Stimulated activated CD8-positive, alpha-beta memory T cell treated with anti-CD3 and anti-CD28 coated beads, Interleukin-4, amount 100 ng/mL, for 4 hours (primary cell): ENCODE data around the gene H6PD.

Experiments used
- DNase-seq, 2 donors: peaks; one replicate each; pipeline ENCODE4 v3.0.0-alpha.2; 2020; ENCODE audit warnings: low read depth in 2 of 2, low spot score in 1 of 2

The H6PD gene

DNA sequence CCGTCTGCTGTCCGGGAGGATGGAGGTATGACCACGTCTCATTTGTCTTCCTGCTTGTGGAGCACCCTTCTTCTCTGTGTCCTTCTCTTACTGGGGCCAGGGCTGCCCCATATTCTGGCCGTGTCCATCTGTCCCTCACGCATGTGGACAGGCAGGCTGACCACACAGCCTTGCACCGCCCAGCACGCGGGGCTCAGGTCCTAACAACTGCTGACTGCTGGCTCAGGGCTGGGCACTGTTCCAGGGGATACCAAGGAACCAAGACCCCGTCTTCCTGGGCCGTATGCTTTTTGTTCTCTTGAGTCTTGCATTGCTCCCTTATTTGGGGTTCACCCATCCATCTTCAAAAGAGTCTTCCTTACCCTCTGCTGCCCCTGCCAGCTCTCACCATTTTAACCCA lies 40.6 kb downstream of the H6PD start:
- no peak for DNase-seq

DNA sequence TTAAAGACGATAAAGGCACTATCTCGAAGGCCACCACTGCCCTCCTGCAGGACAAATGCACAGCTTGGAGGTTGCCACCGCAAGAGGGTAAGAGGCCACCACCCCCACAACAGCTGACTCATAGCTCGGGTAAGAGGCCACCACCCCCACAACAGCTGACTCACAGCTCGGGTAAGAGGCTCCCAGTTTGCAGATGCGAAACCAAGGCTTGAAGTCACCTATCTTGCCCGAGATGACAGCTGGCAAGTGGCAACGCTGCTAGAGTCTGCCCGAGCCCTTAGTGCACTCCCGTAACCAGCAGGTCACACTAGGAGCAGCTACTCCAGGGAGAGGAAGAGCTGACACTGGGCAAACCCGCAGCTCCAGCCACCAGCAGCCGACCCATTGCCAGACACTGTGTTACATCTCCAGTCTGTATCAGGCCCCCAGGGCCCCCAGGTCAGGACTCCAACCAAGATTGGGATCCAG lies 41.0 kb downstream of the H6PD start:
- peak; percentile 62 for DNase-seq

DNA sequence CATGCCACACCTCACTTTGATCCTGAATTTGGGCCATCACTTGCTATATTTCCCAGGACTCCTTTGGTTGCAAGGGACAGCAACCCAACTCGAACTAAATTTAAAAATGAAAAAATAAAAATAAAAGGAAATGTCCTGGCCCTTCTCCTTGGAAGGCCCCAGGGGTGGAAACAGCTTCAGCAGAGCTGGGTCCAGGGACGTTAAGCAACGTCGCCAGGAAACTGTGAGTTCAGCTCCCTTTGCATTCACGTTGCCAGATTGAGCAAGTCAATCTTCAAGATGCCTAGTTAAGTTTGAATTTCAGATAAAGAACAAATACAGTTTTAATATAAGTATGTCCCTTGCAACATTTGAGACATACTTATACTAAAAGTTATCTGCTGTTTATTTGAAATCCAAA lies 43.5 kb downstream of the H6PD start:
- no peak for DNase-seq

DNA sequence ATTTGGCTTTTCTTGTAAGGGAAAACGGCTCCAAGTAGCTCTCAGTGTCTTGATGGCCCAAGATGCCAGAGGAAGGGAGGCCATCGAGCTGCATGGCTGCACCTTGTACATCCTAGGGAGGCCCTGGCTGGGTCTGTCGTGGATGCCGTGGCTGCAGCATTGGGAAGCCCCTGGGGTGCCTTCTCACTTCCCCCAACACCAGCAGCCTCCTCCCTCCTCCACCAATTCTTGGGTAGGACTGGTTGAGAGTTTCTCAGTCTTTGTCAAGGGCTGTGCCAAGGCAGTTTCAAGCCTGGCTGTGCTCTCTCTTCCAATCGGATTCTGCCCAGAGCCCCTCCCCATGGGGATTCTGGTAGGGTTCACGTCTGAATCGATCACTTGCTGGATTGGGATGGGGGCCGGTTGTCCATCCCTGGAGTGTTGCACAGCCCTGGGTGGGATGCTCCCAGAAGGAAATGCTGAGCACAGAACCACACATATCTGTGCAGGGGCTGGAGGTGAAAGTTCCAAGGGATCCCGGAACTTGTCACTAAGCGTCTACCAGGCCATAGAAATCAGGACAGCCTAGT lies 44.1 kb downstream of the H6PD start:
- no peak for DNase-seq

DNA sequence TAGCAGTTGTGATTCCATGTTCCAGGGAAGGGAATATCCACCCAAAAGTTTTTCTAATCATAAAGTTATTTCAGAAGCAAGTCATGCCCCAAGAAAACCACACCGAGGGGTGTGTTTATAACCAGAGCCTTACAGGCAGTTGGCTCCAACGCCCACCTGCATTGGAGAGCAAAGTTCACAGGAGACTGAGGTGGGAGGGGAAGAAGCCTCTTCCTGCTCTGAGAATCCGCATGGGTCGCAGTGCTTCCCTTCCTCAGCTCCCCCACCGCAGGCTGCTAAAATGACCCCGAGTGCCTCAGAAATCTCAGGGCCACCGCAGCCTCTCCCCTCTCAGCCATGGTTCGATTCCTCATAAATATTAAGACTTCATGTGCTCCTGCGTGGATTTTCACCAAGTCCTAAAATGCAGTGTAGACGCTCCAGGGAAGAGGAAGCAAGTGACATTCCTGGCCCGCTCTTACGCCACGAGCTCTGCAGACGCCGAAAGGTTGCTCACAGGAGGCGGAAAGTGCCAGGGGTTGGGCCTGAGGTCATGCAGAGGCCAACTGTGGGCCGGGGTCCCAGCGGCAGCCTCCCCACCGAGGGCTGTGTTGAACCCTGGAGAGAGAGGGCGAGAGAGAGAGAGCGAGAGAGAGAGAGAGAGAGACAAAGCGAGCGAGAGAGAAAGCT lies 44.7 kb downstream of the H6PD start:
- DNase-seq = no peak

DNA sequence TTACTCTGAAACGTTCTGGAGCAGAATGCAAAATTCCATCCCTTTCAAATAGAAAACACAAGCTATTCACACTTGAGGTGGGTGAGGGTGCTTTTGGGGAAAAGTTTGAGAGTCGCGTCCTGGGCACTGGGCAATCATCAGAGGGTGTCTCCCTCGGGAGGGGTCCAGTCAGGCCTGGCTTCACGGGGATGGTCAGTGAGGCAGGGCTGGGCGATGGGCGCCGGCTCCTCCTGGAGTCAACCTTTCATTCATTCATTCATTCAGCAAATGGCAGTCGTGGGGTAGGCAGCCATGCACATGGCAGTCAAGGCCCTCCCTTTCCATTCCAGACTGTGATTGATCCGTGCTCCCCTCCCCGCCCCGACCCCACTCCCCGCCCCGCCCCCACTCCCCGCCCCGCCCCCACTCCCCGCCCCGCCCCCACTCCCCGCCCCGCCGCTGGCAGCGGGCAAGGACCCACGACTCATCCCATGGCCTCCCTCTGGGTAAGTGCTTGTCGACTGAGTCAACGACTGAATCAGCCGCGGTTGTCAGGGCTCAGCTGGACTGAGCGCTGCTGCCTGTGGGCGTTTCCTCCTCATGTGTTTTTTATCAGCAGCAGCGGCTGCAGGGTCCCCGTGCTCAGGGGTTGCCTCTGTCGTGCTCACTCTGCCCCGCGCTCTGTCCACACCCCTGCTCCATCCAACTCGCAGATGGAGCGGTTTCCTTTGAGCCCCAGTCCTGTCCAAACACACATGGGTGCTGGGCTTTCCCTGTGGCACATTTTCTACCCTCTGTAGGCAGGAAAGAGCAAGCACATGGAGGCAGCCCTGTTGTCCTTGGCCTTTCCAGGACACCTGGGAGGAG lies 45.7 kb downstream of the H6PD start:
- peak in 1 of 2 donors; percentile 44 for DNase-seq

DNA sequence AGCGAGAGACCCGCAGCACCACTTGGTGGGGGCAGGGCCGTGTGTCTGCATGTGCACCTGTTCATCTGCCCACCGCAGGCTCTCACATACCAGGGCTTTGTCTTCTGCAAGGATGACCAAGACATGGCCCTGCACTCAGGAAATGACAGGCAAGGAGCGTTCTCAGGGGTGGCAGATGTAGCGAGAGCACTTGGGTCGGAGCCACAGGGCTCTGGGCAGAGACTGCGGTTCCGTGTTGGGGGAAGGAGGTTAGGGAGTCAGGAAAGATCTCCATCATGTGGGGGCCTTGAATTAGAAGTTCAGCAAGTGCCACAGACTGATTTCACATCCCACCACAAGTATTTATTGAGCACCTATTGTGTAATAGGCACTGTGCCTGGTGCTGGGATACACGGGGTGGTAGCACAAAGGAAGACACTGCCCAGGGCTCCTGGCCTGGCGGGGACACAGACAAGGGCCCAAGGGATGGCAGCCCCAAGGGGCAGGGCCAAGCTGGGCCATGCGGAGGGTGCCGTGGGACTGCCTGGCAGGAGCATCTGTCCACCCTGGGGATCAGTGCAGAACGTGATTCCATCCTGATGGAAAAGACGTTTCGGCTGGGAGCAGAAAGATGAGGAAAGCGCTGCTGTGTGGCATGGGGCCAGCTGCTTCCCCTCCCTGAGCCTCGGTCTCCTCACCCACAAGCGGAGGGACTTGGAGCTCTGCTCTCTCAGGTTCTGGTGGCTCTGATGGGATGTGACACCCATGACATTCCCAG lies 46.7 kb downstream of the H6PD start:
- no peak for DNase-seq

DNA sequence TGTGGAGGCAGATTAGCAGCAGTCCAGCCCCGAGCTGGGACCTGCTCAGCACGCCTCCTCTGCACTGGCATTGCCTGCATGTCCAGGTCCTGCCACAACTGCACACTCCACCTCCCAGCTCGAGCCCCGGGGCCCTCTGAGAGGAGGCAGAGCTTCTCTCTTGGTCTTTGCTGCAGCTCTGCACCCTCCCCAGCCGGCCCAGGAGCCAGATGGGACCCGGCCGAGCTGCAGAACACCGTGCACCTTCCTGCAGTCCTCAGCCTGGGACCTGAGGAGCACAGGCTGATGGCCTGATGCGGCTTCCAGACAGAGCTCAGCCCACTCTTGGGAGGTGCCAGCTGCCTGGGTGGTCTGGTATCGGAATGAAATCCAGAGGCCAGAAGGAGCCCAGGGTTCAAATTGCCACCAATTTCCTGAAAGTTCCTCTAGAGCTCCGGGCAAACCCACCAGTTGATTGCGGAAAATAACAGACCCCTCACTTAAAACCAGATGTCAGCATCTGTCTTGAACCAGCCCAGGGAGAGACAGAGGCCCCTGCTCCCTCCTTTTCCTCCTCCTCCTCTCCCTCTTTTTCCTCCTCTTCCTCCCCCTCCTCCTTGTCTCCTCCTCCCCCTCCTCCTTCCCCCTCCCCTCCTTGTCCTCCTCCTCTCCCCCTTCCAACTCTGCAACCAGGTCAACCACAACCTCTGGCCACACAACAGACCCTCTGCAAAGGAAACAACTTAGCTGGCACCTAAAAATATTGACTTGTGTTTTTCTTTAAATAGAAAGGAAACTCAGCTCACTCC lies 47.5 kb downstream of the H6PD start:
- no peak for DNase-seq

DNA sequence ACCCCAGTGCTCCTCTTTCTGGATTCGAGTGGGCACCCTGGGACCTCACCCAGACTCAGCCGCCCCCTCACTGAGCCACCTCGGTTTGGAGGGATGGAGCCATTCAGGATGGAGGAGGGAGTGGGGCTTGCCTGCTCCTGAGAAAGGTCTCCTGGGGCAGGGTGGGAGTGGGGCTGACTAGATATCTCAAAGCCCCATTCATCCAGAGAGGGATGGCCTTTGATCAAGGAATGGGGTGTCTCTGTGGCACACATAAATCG lies 48.1 kb downstream of the H6PD start:
- no peak for DNase-seq

DNA sequence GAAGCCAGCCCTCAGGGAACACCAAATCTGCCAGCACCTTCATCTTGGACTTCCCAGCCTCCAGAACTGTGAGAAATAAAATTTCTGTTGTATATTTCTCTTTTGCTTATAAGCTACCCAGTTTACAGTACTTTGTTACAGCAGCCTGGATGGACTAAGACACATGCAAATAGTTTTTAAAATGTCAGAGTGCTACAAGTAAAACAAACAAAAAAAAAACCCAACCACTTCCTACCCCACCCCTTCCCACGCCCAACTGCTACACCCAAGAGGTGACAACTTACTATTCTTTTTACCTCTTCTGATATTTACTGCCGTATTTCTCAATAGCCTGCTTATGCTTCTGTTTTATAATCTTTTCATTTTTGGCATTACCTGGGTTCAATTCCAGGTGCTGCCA lies 49.5 kb downstream of the H6PD start:
- DNase-seq = no peak

DNA sequence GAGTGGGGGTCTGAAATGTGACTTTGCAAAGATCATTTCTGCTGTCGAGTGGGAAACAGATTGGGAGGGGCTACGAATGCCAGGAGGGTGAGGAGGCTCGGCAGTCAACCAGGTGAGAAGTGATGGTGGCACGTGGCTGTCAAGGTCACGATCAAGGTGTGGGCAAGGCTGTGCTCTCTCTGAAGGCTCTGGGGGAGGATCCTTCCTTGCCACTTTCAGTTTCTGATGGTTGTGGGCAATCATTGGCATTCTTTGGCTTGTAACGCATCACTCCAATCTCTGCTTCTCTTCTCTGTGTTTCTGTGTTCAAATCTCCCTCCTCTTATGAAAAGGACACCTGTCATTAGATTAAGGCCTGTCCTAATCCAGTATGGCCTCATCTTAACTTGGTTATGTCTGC lies 52.0 kb downstream of the H6PD start:
- DNase-seq = no peak

DNA sequence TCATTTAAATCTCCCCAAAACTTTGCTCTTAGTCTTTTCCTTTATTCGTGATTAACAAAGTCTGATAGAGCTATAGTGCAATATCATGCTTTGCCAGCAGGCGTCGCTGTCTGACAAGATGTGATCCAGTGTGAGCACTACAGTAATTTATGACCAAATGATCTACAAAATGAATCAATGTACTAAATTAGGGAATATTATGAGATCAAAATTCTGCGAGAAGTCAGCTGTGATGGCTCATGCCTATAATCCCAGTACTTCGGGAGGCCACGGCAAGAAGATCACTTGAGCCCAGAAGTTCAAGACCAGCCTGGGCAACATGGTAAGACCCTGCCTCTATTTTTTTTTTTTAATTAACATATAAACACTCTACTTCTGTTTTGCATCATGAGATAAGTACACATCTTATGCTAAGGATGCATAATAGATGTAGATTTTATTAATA lies 54.5 kb downstream of the H6PD start:
- peak; percentile 53 to 93 for DNase-seq

DNA sequence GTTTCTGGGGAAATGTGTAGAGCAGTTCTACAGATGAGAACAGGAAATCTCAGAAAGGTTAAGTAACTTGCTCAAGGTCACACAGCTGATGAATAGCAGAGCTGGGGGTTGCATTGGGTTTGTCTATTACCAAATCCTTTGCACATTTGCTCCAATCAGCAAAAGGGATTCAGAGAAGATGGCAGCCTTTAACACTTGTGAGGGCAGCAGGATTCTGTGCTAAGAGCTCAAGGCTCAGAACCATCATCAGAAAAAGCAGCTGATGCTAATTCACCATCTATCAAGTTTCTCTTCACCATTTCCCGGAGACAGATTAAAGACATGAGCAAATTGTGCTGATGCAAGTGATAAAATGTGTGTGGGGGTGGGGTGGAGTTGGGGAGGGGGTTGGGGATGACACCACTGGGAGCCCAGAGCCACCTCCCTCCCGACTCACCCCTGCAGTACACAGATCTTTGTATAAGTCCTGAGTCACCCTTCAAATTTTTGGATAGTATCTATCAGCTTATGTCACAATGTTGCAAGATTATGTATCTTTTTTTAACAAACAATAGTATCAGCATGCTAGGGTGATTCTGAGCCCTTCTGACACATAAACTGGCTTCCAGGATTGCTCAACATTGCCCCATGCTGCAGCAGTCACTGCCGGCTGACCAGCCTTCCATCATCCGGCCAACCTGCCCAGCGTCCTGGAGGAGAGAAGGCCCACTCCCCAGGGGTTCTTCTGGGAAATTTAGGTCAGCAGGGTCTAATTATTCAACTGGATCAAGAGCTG lies 55.3 kb downstream of the H6PD start:
- no peak for DNase-seq

DNA sequence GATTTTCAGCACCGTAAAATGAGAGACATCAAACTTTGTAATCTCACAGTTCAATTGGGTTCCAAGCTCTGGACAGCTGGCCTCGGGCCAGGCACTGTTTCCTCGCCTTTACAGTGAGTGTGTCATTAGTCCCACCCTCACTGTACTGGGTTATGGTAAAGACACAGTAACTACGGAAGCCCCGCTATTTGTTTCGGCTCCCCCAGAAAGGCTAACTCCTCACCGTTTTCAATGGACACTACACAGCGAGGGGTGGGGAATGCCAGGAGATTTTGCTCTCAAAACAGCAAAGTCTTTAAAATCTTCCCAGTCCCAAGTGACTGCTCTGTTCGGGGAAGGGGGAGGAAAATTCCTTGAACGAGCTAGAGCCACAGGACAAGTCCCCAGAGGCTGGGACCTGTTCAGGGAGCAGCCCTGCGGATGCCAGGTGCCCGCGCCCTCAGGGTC lies 57.4 kb downstream of the H6PD start:
- no peak for DNase-seq

DNA sequence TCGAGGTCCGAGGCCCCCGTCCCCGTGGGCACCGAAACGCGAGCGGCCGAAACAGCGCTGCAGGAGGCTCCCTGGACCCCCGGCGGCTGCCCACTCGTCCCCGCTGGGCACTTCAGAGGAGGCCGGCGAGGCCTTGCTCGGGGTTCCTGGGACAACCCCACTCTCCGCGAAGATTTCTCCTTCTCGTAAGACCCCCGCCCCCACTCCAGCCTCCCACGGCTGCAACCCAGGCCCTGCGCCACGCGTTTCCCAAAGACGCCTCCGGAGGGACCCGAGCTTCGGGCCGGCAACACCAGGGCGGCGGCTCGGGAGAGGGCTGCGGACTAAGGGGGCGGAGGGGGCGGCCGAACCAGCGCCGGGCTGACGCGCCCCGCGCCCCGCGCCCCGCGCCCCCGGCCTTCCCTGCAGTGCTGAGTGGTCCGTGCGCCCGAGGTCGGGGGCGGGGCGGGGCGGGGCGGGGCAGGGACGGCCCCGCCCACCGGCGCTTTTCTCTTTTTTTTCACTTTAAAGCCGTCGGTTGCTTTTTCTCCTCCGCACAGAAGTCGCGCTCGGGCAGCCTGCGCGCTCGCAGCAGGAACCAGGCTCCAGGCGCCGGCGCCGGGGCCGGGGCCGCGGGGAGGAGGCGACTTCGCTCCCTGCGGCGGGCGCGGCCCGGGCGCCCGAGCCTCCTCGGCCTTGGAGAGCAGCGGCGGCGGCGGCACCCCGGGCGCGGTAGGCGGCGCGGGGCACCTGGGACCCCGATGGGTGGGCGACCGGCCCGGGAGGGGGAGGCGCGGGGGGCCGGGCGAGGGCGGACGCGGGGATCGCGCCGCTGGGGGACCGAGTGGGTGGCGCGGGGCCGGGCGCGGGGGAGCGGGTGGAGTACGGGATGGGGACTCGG lies 58.0 kb downstream of the H6PD start, which contains the start of gene SPSB1:
Gene SPSB1, plus strand, starts transcription at position 534 of the 880 bp plus-strand sequence. CDS start 62,998 bp downstream, outside the sequence.
- DNase-seq = peak in 1 of 2 donors; percentile 40

DNA sequence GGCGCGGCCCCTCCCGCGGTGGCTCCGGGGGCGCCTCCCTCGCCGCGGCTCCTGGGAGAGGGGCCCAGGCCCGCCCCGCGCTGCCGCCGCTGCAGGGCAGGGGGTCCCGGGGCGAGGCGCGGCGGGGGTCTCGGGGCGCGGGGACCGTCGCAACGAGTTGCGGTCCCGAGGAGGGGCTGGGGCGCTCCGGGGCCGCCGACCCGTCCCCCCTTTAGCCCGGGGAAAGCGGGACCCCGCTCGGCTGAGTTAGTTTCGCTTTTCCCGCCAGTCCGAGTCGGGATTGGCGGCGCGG lies 58.6 kb downstream of the H6PD start:
- no peak for DNase-seq

DNA sequence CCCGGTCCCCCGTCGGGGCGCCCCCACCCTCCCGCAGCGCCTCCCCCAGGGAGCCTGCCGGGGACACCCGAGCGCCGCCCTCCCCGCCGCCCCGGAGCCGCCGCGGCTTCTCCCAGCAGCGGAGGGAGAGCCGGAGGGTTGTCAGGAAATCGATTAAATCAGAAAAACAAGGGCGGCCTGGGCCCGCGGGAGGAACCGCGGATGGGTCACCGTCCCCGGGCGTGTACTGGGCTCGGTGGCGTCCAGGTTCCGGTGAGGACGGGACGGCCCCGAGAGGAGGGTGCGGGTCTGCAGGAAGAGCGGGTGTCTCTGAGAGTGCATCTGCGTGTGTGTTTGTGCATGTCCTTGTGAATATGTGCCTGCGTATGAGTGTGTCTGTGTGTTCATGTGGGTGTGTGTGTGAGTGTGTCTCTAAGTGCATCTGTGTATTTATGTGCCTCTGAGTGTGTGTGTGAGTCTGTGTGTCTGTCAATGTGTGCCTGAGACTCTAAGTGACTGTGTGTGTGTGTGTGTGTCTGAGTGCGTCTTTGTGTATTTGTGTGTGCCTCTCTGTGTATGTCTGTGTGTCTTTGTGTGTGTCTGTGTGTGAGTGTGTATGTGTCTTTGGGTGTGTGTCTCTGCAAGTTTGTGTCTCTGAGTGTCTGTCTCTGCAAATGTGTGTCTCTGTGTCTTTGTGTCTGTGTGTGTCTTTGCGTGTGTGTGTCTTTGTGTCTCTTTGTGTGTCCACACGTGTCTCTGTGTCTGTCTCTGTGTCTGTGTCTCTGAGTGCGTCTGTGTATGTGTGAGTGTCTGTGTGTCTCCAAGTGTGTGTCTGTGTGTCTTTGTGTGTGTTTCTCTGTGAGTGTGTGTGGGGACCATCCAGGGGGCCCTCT lies 59.2 kb downstream of the H6PD start:
- DNase-seq = no peak

DNA sequence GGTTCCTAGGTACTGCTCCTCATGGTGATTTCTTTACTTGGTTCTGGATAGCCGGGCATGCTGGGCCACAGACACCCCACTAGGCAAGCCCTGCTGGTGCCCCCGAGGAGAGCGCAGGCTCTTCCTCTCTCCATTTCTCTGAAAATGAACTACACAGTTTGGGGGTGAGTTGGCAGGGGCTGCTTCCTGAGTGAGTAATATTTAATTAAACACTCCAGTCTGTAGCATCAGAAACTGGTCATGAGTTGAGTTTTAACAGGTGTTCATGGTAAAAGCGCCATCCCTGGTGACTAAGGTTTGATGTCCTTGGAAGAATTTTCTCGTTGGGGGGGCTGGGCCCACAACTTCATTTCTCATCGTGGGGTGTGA lies 59.8 kb downstream of the H6PD start:
- no peak for DNase-seq
